GM12801 (cell line): ENCODE measurements around the gene BHLHE41.

Experiments
- TF ChIP-seq, protein P1 (sequence below): IDR thresholded peaks from one replicate; pipeline ENCODE4 v1.5.1; 2011; ENCODE audit warnings: control low read depth; ENCODE audit not compliant: insufficient read length; ENCODE audit errors: extremely low read depth

The BHLHE41 gene

DNA sequence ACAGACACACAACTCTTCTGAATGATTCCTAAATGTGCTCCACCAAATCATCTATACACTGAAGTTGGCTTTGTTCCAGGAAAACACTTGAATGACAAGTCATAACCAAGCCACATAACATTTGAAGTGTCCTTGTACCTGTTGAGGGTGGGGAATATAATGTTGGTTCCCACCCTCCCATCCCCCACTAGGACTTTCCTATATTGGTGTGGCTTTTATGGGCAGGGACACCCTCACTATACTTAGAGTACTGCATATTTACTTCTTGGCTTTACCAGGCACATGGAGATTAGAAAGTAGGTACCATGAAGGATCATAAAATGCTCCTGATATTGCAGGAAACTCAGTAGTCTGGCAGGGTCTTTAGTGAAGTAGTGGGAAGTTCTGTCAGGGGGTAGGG is 9.7 kb upstream of the BHLHE41 start:
- TF ChIP-seq, protein P1, sequence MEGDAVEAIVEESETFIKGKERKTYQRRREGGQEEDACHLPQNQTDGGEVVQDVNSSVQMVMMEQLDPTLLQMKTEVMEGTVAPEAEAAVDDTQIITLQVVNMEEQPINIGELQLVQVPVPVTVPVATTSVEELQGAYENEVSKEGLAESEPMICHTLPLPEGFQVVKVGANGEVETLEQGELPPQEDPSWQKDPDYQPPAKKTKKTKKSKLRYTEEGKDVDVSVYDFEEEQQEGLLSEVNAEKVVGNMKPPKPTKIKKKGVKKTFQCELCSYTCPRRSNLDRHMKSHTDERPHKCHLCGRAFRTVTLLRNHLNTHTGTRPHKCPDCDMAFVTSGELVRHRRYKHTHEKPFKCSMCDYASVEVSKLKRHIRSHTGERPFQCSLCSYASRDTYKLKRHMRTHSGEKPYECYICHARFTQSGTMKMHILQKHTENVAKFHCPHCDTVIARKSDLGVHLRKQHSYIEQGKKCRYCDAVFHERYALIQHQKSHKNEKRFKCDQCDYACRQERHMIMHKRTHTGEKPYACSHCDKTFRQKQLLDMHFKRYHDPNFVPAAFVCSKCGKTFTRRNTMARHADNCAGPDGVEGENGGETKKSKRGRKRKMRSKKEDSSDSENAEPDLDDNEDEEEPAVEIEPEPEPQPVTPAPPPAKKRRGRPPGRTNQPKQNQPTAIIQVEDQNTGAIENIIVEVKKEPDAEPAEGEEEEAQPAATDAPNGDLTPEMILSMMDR, result no peak

DNA sequence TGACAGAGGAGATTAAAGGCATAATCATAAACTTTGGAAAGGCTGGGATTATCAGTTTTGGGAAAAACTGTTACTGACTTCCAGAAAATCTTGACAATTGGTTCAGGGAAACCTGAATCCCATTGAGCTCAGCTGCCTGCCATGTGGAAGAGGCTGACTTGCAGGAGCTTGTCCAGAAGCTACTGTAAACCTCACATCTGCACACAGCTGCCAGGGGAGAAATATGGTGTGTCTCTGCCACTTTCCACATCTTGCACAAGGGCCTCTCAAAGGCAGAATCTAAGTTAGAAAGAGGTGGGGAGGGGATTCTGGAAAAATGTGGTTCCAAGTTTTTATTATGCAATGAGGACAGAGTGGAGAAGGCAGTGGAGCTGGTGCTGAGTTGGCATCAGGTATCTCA is 8.7 kb upstream of the BHLHE41 start:
- TF ChIP-seq, protein P1, result no peak

GRCh38 chr12:26132866-26133265 is 8.0 kb upstream of the BHLHE41 start:
- TF ChIP-seq, protein P1, result no peak

DNA sequence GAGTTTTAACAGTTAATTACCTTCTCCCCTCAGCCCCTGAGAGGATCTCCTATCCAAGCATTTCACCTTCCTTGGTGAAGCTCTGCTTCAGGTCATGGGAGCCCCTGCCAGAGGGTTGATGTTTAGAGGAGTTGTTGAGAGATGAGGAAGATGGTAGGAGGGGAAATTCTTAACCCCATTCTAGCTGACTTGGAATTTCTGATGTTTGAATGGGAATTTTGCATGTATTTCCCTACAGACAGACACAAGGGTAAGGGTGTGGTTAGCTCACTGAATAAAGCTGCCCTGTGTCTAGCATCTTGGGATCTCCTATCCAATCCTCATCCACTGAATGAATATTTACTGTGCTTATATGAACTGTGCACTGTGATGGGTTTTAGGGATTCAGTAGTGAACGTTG is 7.1 kb upstream of the BHLHE41 start:
- TF ChIP-seq, protein P1, result no peak

- TF ChIP-seq, protein P1, result no peak
These were observed 5.9 kb upstream of the BHLHE41 start for GRCh38 chr12:26130728-26131127.

DNA sequence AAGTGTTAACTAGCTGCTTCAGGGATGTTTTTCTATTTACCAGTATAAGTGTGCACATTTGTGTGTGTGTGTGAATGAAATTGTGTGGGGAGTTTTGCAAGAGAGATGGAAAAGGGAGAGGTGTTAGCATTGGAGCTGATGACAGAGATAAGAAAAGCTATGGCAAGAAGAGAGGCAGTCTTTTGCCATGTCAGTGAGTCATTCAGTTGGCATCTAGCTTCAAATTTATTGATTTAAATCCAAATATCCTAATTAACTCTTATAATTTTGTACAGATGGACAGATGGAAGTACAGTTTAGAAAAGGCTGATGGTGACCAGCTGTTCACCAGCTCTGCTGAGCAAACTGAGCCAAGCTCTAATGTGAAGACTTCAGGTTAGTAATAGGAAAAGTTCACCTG is 3.3 kb upstream of the BHLHE41 start:
- TF ChIP-seq, protein P1, result no peak

DNA sequence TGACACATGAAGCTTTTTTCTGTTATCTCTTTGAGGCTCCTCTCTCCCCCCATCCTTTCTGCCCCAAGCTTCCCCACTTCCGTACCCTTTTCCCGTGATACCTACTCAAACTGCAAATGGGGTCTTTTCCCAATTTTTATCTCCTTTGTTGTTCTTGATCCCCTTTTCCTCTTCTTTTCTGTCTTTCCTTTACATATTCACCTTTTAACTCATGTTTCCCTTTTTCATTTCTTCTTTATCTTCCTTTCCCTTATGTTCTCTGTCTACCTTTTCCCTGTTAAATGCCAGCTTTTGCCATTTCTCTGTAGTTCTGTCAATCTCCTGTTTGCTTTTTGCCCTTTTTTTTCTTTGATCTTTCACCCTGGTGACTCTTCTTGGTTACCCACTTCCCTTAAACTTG is 2.6 kb upstream of the BHLHE41 start:
- TF ChIP-seq, protein P1, result no peak
